HepG2 (cell line): ENCODE measurements around the gene WWC2. TPM values are rescaled to one million over a fixed set of nuclear protein-coding genes. Genes with fewer than 3 reads are reported as not detected.

Source experiments
- ARID5B ChIP-seq: IDR thresholded peaks from 2 replicates; pipeline ENCODE4 v1.4.0; 2020; ENCODE audit warnings: mild to moderate bottlenecking, missing genetic modification reagents
- ATF7 ChIP-seq, 2 experiments: fragments of 450-650 bp in 1 of 2; sonication (generic) in 1 of 2; formaldehyde crosslinking in 1 of 2; IDR thresholded peaks; 2 replicates each; pipeline versions ENCODE4 v1.4.0 to v1.6.1; 2016 to 2020; ENCODE audit warnings: antibody characterized with exemption in 1 of 2, mild to moderate bottlenecking in 1 of 2, missing genetic modification reagents in 1 of 2
- ATRX ChIP-seq: sonication (generic); formaldehyde crosslinking; IDR thresholded peaks from 2 replicates; pipeline ENCODE4 v1.4.0; 2020; ENCODE audit warnings: missing genetic modification reagents, borderline replicate concordance
- BRF2 ChIP-seq: sonication (generic); formaldehyde crosslinking; IDR thresholded peaks from 2 replicates; pipeline ENCODE4 v1.8.1; 2022; ENCODE audit warnings: mild to moderate bottlenecking, missing genetic modification reagents
- CENPX ChIP-seq: sonication (generic); formaldehyde crosslinking; IDR thresholded peaks from 2 replicates; pipeline ENCODE4 v1.9.0; 2021; ENCODE audit warnings: mild to moderate bottlenecking, missing genetic modification reagents, moderate library complexity
- GTF2F1 ChIP-seq: fragments of 150-350 bp; IDR thresholded peaks from 2 replicates; pipeline ENCODE4 v1.6.1; 2014; ENCODE audit warnings: low read length
- LRRFIP1 ChIP-seq: sonication (generic); formaldehyde crosslinking; conservative IDR thresholded peaks from 2 replicates; pipeline ENCODE4 v1.4.0; 2020; ENCODE audit warnings: missing genetic modification reagents
- MIXL1 ChIP-seq: IDR thresholded peaks from 2 replicates; pipeline ENCODE4 v1.6.1; 2016
- PRMT3 ChIP-seq: sonication (generic); formaldehyde crosslinking; IDR thresholded peaks from 2 replicates; pipeline ENCODE4 v1.8.1; 2022; ENCODE audit warnings: low read depth, mild to moderate bottlenecking, moderate library complexity, missing genetic modification reagents, borderline replicate concordance
- REL ChIP-seq: sonication (generic); formaldehyde crosslinking; conservative IDR thresholded peaks from 2 replicates; pipeline ENCODE4 v1.8.0; 2022; ENCODE audit warnings: mild to moderate bottlenecking, missing genetic modification reagents, moderate library complexity
- THAP11 ChIP-seq: IDR thresholded peaks from 2 replicates; pipeline ENCODE4 v1.6.1; 2016; ENCODE audit warnings: missing biosample characterization, missing genetic modification reagents
- TOE1 ChIP-seq: sonication (generic); formaldehyde crosslinking; IDR thresholded peaks from 2 replicates; pipeline ENCODE4 v1.4.0; 2020; ENCODE audit warnings: mild to moderate bottlenecking, missing genetic modification reagents
- ZKSCAN1 ChIP-seq: fragments of 150-350 bp; IDR thresholded peaks from 2 replicates; pipeline ENCODE4 v1.6.1; 2014; ENCODE audit warnings: low read length
- ZNF232 ChIP-seq: sonication (generic); formaldehyde crosslinking; IDR thresholded peaks from 2 replicates; pipeline ENCODE4 v1.4.0; 2020; ENCODE audit warnings: missing genetic modification reagents, borderline replicate concordance
- ZNF414 ChIP-seq: sonication (generic); formaldehyde crosslinking; IDR thresholded peaks from 2 replicates; pipeline ENCODE4 v1.5.0; 2020; ENCODE audit warnings: missing genetic modification reagents
- ZNF709 ChIP-seq: sonication (generic); formaldehyde crosslinking; IDR thresholded peaks from 2 replicates; pipeline ENCODE4 v1.5.0; 2020; ENCODE audit warnings: mild to moderate bottlenecking, missing genetic modification reagents
- polyA plus RNA-seq, 8 experiments: library from polyadenylated mRNA; depleted of rRNA in 3 of 8; stranded (reverse) in 7 of 8; unstranded in 1 of 8; fragments of >200 nt; fragmentation: Illumina TruSeq in 4 of 8; extraction: Trizol in 4 of 8; gene quantifications; 2 replicates each; pipeline versions ENCODE4 v1.2.1 to v1.2.3, GENCODE V29; 2011 to 2016; ENCODE audit warnings: low read depth in 4 of 8, missing spikeins in 1 of 8, mixed read lengths in 1 of 8; ENCODE audit not compliant: insufficient read depth in 1 of 8
- total RNA-seq, 5 experiments: library from RNA; depleted of rRNA; stranded (reverse); fragments of >200 nt; fragmentation: Illumina TruSeq; extraction: Trizol; gene quantifications; 2 replicates each; pipeline ENCODE4 v1.2.3, GENCODE V29; 2016; ENCODE audit warnings: low read depth in 1 of 5

Gene WWC2
- total and polyA plus RNA-seq, 2 of the 13 experiments (the other 11 are each of a cell fraction or from before 2014, with no cell fraction given), result 40.0 to 50.1 TPM

- no peak for TF ChIP-seq PRMT3 (CRISPR knock-in tag)
- no peak for TF ChIP-seq GTF2F1
- no peak for TF ChIP-seq ZKSCAN1
- TF ChIP-seq ARID5B (CRISPR knock-in tag), result peak; percentile 88
- TF ChIP-seq LRRFIP1 (CRISPR knock-in tag), result no peak
- TF ChIP-seq BRF2 (CRISPR knock-in tag), result no peak
- TF ChIP-seq MIXL1 (CRISPR knock-in tag), result 0 out of 2 replicates have a peak, but pooled peaks have one; percentile 42
- TF ChIP-seq ATF7 (IDR thresholded peaks at IDR 0.05), result no peak
- TF ChIP-seq ATF7 (CRISPR knock-in tag; IDR thresholded peaks at IDR 0.05), result no peak
- TF ChIP-seq REL (CRISPR knock-in tag), result no peak
- TF ChIP-seq ZNF709, result no peak
- no peak for TF ChIP-seq CENPX
- no peak for TF ChIP-seq TOE1 (CRISPR knock-in tag)
- TF ChIP-seq ZNF414 (CRISPR knock-in tag), result no peak
- TF ChIP-seq THAP11 (CRISPR knock-in tag), result no peak
- TF ChIP-seq ZNF232 (CRISPR knock-in tag), result no peak
- no peak for TF ChIP-seq ATRX (CRISPR knock-in tag)
Observed at GRCh38 chr4:183111452-183111885, 12.4 kb downstream of the WWC2 start (continued).
